Spleen (tissue), 7 donors: Measurements from ENCODE around the gene INO80D.

ENCODE experiments used
- CTCF ChIP-seq, 11 experiments: fragments of 200-600 bp in 7 of 11; fragments of 450-650 bp in 4 of 11; sonication (generic) in 4 of 11; IDR thresholded peaks in 8 of 11; conservative IDR thresholded peaks in 3 of 11; 1 replicate in 7 of 11; 2 replicates in 4 of 11; pipeline versions ENCODE4 v1.4.0 to v1.8.0; 2016 to 2021; ENCODE audit warnings: antibody characterized with exemption in 11 of 11, inconsistent platforms in 4 of 11, mild to moderate bottlenecking in 1 of 11
- POLR2A ChIP-seq, 3 donors: fragments of 450-650 bp; IDR thresholded peaks; one replicate each; pipeline ENCODE4 v1.5.1; 2017; ENCODE audit warnings: antibody characterized with exemption in 3 of 3, mild to moderate bottlenecking in 1 of 3
- POLR2AphosphoS5 ChIP-seq, 3 donors: sonication (generic); formaldehyde crosslinking; IDR thresholded peaks; one replicate each; pipeline ENCODE4 v1.5.1; 2017; ENCODE audit warnings: antibody characterized with exemption in 3 of 3
- donor health status: DM: no; HTN: no; CAD: no; lungs with moderate emphysema.
- donor health status: DM: no; HTN: no; CAD: no.
- donor health status: DM: no; HTN: no; CAD: no.

GRCh38 chr2:206001912-206002311 lies 84.1 kb downstream of the INO80D start:
- TF ChIP-seq CTCF (IDR thresholded peaks at IDR 0.05 in 8 of 11, conservative IDR thresholded peaks at IDR 0.05 in 3 of 11) (no peak), POLR2A (IDR thresholded peaks at IDR 0.05) (no peak), POLR2AphosphoS5 (IDR thresholded peaks at IDR 0.05) (no peak)
